OCI-LY3 (cell line): ENCODE data around the gene FAM185A.
"Not testable (repeated sequence)": the region's sequence is repeated elsewhere in the genome, so short reads cannot be mapped to it uniquely, and the experiment has no call there.

Source experiments
- H2AFZ ChIP-seq: fragments of 200-600, 300-600 bp; shearing (Covaris generic); 2 replicates; pipeline ENCODE4 v1.6.0; 2014; ENCODE audit warnings: antibody characterized with exemption, low read depth, low read length
- H3K27ac ChIP-seq: fragments of 200-600, 300-600 bp; sonication (generic); 2 replicates; pipeline ENCODE4 v1.5.1; 2014; ENCODE audit warnings: mild to moderate bottlenecking, low read length, moderate library complexity, mixed read lengths
- H3K27me3 ChIP-seq: fragments of 200-600, 300-600 bp; sonication (generic); 2 replicates; pipeline ENCODE4 v1.6.1; 2014; ENCODE audit warnings: low read depth, low read length, mixed read lengths
- H3K36me3 ChIP-seq: fragments of 200-600, 300-600 bp; sonication (generic); replicated peaks from 2 replicates; pipeline ENCODE3; 2014; ENCODE audit warnings: low read depth, low read length, mixed read lengths
- H3K4me1 ChIP-seq: fragments of 300-600, 200-600 bp; sonication (generic); 2 replicates; pipeline ENCODE4 v1.6.1; 2014; ENCODE audit warnings: low read length, mixed read lengths
- H3K4me2 ChIP-seq: fragments of 200-600, 300-600 bp; sonication (generic); 2 replicates; pipeline ENCODE4 v1.6.1; 2014; ENCODE audit warnings: low read length, mixed read lengths
- H3K4me3 ChIP-seq: fragments of 300-600, 200-600 bp; sonication (generic); 2 replicates; pipeline ENCODE4 v1.5.1; 2014; ENCODE audit warnings: antibody characterized with exemption, mild to moderate bottlenecking, low read length, moderate library complexity
- H3K79me2 ChIP-seq: fragments of 300-600, 200-600 bp; shearing (Covaris generic); 2 replicates; pipeline ENCODE4 v1.6.1; 2014; ENCODE audit warnings: mild to moderate bottlenecking, low read length, mixed read lengths
- H3K9ac ChIP-seq: fragments of 300-600, 200-600 bp; shearing (Covaris generic); 2 replicates; pipeline ENCODE4 v1.6.0; 2014; ENCODE audit warnings: mild to moderate bottlenecking, low read length, moderate library complexity
- H3K9me3 ChIP-seq: fragments of 200-600, 300-600 bp; shearing (Covaris generic); 2 replicates; pipeline ENCODE4 v1.6.1; 2014; ENCODE audit warnings: low read length, mixed read lengths; ENCODE audit not compliant: insufficient read depth
- H4K20me1 ChIP-seq: fragments of 200-600, 300-600 bp; sonication (generic); 2 replicates; pipeline ENCODE4 v1.6.1; 2016; ENCODE audit warnings: low read length, mixed read lengths; ENCODE audit not compliant: insufficient read depth

Gene FAM185A

GRCh38 chr7:102769657-102770192, 20.9 kb downstream of the FAM185A start:
- not testable (repeated sequence) for H3K27me3 ChIP-seq, H3K9me3 ChIP-seq, H3K27ac ChIP-seq, H3K4me3 ChIP-seq, H4K20me1 ChIP-seq, H3K36me3 ChIP-seq, H3K9ac ChIP-seq, H2AFZ ChIP-seq, H3K4me1 ChIP-seq, H3K79me2 ChIP-seq, H3K4me2 ChIP-seq

GRCh38 chr7:102770467-102770866, 21.7 kb downstream of the FAM185A start:
- H3K36me3 ChIP-seq, H3K79me2 ChIP-seq, H3K9ac ChIP-seq, H3K27ac ChIP-seq, H4K20me1 ChIP-seq, H2AFZ ChIP-seq, H3K4me3 ChIP-seq, H3K4me1 ChIP-seq, H3K9me3 ChIP-seq, H3K27me3 ChIP-seq, H3K4me2 ChIP-seq: not testable (repeated sequence)

- H3K36me3 ChIP-seq, H3K4me3 ChIP-seq, H3K79me2 ChIP-seq, H3K27me3 ChIP-seq, H3K4me1 ChIP-seq, H3K9ac ChIP-seq, H4K20me1 ChIP-seq, H2AFZ ChIP-seq, H3K9me3 ChIP-seq, H3K4me2 ChIP-seq, H3K27ac ChIP-seq: not testable (repeated sequence)
Observed at GRCh38 chr7:102776217-102776616, 27.4 kb downstream of the FAM185A start.

GRCh38 chr7:102778663-102779062, 29.9 kb downstream of the FAM185A start:
- H3K79me2 ChIP-seq, H3K9me3 ChIP-seq, H3K27me3 ChIP-seq, H3K9ac ChIP-seq, H3K27ac ChIP-seq, H2AFZ ChIP-seq, H3K4me1 ChIP-seq, H3K4me2 ChIP-seq, H3K4me3 ChIP-seq, H4K20me1 ChIP-seq, H3K36me3 ChIP-seq: not testable (repeated sequence)

DNA sequence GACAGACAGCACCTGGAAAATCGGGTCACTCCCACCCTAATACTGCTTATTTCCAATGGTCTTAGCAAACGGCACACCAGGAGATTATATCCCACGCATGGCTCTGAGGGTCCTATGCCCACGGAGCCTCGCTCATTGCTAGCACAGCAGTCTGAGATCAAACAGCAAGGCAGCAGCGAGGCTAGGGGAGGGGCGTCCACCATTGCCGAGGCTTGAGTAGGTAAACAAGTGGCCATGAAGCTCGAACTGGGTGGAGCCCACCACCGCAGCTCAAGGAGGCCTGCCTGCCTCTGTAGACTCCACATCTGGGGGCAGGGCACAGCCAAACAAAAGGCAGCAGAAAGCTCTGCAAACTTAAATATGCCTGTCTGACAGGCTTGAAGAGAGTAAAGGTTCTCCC, 32.1 kb downstream of the FAM185A start:
- not testable (repeated sequence) for H3K79me2 ChIP-seq, H3K4me1 ChIP-seq, H4K20me1 ChIP-seq, H3K4me2 ChIP-seq, H3K36me3 ChIP-seq, H2AFZ ChIP-seq, H3K27ac ChIP-seq, H3K9ac ChIP-seq, H3K4me3 ChIP-seq, H3K27me3 ChIP-seq, H3K9me3 ChIP-seq

- H3K36me3 ChIP-seq: not testable (repeated sequence)
Observed at GRCh38 chr7:102788770-102789169, 40.0 kb downstream of the FAM185A start.

GRCh38 chr7:102790364-102791100, 41.7 kb downstream of the FAM185A start:
- H3K27ac ChIP-seq, H3K4me1 ChIP-seq, H3K9ac ChIP-seq, H4K20me1 ChIP-seq, H2AFZ ChIP-seq, H3K79me2 ChIP-seq, H3K4me2 ChIP-seq, H3K27me3 ChIP-seq, H3K4me3 ChIP-seq, H3K9me3 ChIP-seq, H3K36me3 ChIP-seq: not testable (repeated sequence)

More at GRCh38 chr7:102788770-102789169, 40.0 kb downstream of the FAM185A start:
- H3K9me3 ChIP-seq, H3K79me2 ChIP-seq, H3K4me1 ChIP-seq, H3K4me2 ChIP-seq, H3K27me3 ChIP-seq, H3K4me3 ChIP-seq, H3K27ac ChIP-seq, H2AFZ ChIP-seq, H3K9ac ChIP-seq, H4K20me1 ChIP-seq: not testable (repeated sequence)

DNA sequence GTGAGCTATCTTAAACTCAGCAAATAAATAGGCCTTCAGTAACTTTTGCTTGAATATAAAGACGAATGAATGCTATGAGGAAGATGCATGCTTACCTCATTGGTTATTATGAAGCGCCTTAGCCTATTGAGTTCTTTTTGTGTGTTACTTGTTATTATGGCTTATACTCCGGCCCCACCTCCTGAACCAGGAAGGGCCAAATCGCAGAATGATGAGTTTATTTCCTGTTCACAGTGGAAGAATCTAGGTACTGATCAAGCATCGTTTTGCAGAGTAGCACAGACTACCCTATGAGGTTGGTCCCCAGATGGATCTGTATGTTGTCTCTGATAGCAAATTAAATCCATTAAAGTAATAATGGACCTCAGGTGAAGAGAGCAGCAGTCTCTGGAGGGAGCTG, 42.6 kb downstream of the FAM185A start:
- H3K4me3 ChIP-seq, H3K4me2 ChIP-seq, H3K4me1 ChIP-seq, H3K27me3 ChIP-seq, H3K9ac ChIP-seq, H2AFZ ChIP-seq, H3K9me3 ChIP-seq, H3K79me2 ChIP-seq, H4K20me1 ChIP-seq, H3K36me3 ChIP-seq, H3K27ac ChIP-seq: not testable (repeated sequence)

GRCh38 chr7:102791831-102792230, 43.0 kb downstream of the FAM185A start:
- H3K4me1 ChIP-seq, H3K9me3 ChIP-seq, H3K4me2 ChIP-seq, H3K4me3 ChIP-seq, H2AFZ ChIP-seq, H3K9ac ChIP-seq, H3K27ac ChIP-seq, H4K20me1 ChIP-seq, H3K36me3 ChIP-seq, H3K27me3 ChIP-seq, H3K79me2 ChIP-seq: not testable (repeated sequence)

GRCh38 chr7:102794567-102794966, 45.8 kb downstream of the FAM185A start:
- not testable (repeated sequence) for H4K20me1 ChIP-seq, H2AFZ ChIP-seq, H3K36me3 ChIP-seq, H3K79me2 ChIP-seq, H3K4me3 ChIP-seq, H3K27me3 ChIP-seq, H3K27ac ChIP-seq, H3K9ac ChIP-seq, H3K9me3 ChIP-seq, H3K4me1 ChIP-seq, H3K4me2 ChIP-seq
